NB4 (cell line): ENCODE measurements around the gene STT3B.

ENCODE experiments used
- CTCF ChIP-seq: IDR thresholded peaks from one replicate; pipeline ENCODE4 v1.5.1; 2012; ENCODE audit warnings: low read depth, low read length
- POLR2A ChIP-seq: IDR thresholded peaks from 2 replicates; pipeline ENCODE4 v1.6.1; 2011; ENCODE audit warnings: mild to moderate bottlenecking; ENCODE audit not compliant: insufficient read length; ENCODE audit errors: extremely low read depth

- TF ChIP-seq CTCF (no peak), POLR2A (no peak)
These were observed 18.9 kb downstream of the STT3B start for GRCh38 chr3:31551646-31552045.
